Heart left ventricle (tissue), 16 donors: ENCODE data around the gene PCDHA1. TPM values are rescaled to one million over a fixed set of nuclear protein-coding genes. Genes with fewer than 3 reads are reported as not detected.
"Not testable (repeated sequence)": the region's sequence is repeated elsewhere in the genome, so short reads cannot be mapped to it uniquely, and the experiment has no call there.

ENCODE experiments used
- ATAC-seq, 4 donors: fragments of 200-7000 bp; cut with Tn5 transposase; one replicate each; pipeline ENCODE4 v1.9.1; 2020 to 2022; ENCODE audit warnings: moderate library complexity in 4 of 4, mild to moderate bottlenecking in 3 of 4, moderate number of reproducible peaks in 1 of 4
- DNase-seq, 5 donors: peaks; one replicate each; pipeline ENCODE4 v3.0.0-alpha.2; 2020
- H3K27ac ChIP-seq, 12 donors: fragments of 200-600 bp; sonication (generic) in 4 of 12; one replicate each; pipeline versions ENCODE4 v1.5.0 to v1.8.0; 2016 to 2022; ENCODE audit warnings: mild to moderate bottlenecking in 2 of 12
- H3K27me3 ChIP-seq, 9 donors: fragments of 200-600 bp; sonication (generic) in 2 of 9; one replicate each; pipeline versions ENCODE4 v1.5.1 to v1.8.0; 2016 to 2022; ENCODE audit warnings: mild to moderate bottlenecking in 3 of 9
- H3K36me3 ChIP-seq, 9 donors: fragments of 200-600 bp; sonication (generic) in 2 of 9; one replicate each; pipeline versions ENCODE4 v1.5.0 to v1.8.0; 2018 to 2022; ENCODE audit warnings: mild to moderate bottlenecking in 2 of 9
- H3K4me1 ChIP-seq, 12 donors: fragments of 200-600 bp; sonication (generic) in 4 of 12; one replicate each; pipeline versions ENCODE4 v1.5.0 to v1.8.0; 2016 to 2022; ENCODE audit warnings: mild to moderate bottlenecking in 3 of 12
- H3K4me3 ChIP-seq, 12 donors: fragments of 200-600 bp; sonication (generic) in 4 of 12; one replicate each; pipeline versions ENCODE4 v1.5.0 to v1.8.0; 2017 to 2022; ENCODE audit warnings: mild to moderate bottlenecking in 9 of 12, moderate library complexity in 4 of 12
- H3K9me3 ChIP-seq, 12 donors: fragments of 200-600 bp; sonication (generic) in 4 of 12; one replicate each; pipeline versions ENCODE4 v1.5.0 to v1.8.0; 2016 to 2022; ENCODE audit warnings: mild to moderate bottlenecking in 1 of 12
- CTCF ChIP-seq, 12 donors: fragments of 200-600 bp; sonication (generic) in 4 of 12; IDR thresholded peaks; one replicate each; pipeline versions ENCODE4 v1.5.0 to v1.8.0; 2018 to 2022; ENCODE audit warnings: antibody characterized with exemption in 12 of 12, mild to moderate bottlenecking in 5 of 12
- POLR2A ChIP-seq, 2 donors: fragments of 450-650 bp; IDR thresholded peaks; one replicate each; pipeline ENCODE4 v1.6.1; 2017; ENCODE audit warnings: antibody characterized with exemption in 2 of 2, mild to moderate bottlenecking in 2 of 2, moderate library complexity in 2 of 2
- WGBS, 4 donors: extraction: QIAGEN DNeasy Blood & Tissue Kit in 2 of 4; methylation state at CpG; one replicate each; pipeline versions ENCODE4 v1.1.5 to v1.1.7; 2013 to 2018; 5-methylcytosine and 5-hydroxymethylcytosine counted together
- intact Hi-C, 10 donors: fragments of 100-400 bp; cut with DNase I; formaldehyde crosslinking; loops; one replicate each; pipeline versions ENCODE4 v1.11.1 to v1.14.2; 2022
- polyA plus RNA-seq, 2 donors: library from polyadenylated mRNA; stranded (reverse); fragments of 200-250 nt; gene quantifications; one replicate each; pipeline ENCODE4 v1.2.3, GENCODE V29; 2013
- total RNA-seq, 9 donors: library from RNA; depleted of rRNA in 2 of 9; stranded (reverse); fragments of >200 nt in 2 of 9; fragmentation: NEBNext Ultra II Directional in 3 of 9; extraction: Animal tissue kit (Norgen Biotek cat#: 25700) in 3 of 9; gene quantifications; one replicate each; pipeline versions ENCODE4 v1.1.0 to v1.2.4, GENCODE V29; 2016 to 2023
- donor health status: ischemic (EF 13 %, LVEDD 7.1; RV severe dilation, severe dysfunction).
- donor health status: healthy with polysubstance abuse.
- donor health status: DM: no; HTN: yes; CAD: no.
- donor health status: DM: no; HTN: no; CAD: no.
- donor health status: ischemic (EF 25% LVEDD 6.9; RV normal size, moderate dysfunction).
- donor health status: ischemic (EF 25% LVEDD 5.7; RV mildly dilated, moderate dysfunction).
- donor health status: healthy.
- donor health status: DM: yes; HTN: yes; CAD: no.
- donor health status: ischemic (EF 35%, LVEDD 5.7; RV mildly dilated, moderate dysfunction).
- donor health status: nonischemic (EF 11% LVEDD 7.7; RV severe dilation, severe dysfunction).
- donor health status: DM: yes; HTN: yes; CAD: no.
- donor health status: PGD.
- donor health status: ischemic (EF 29% LVEDD 5.4; RV normal size, mild dysfunction).
- donor health status: nonischemic (EF 23%, LVEDD 6.1; RV moderate dilation, normal function).

Gene PCDHA1
- total and polyA plus RNA-seq, 11 donors, result 0.08 TPM; not detected in 10

- Histone ChIP-seq H3K4me3 (no peak overlapping the region), H3K27me3 (peaks cover 0 to 84% (median 18%) of the 10 kb centered on the region in 9 donors), H3K9me3 (peaks cover 0 to 38% (median 16%) of the 10 kb centered on the region in 12 donors), H3K27ac (no peak overlapping the region), H3K36me3 (no peaks in the 10 kb centered on the region), H3K4me1 (no peaks in the 10 kb centered on the region)
- DNase-seq, result peak in 1 of 5 donors; percentile 55
- intact Hi-C loops, result loop anchor here in 1 of 10 donors (10.0 kb wide), 1 partner anchor 174 kb away; no protein-coding TSS in a partner anchor
- WGBS, 4 donors, result 35 to 53% (median 48%) methylated on average over 56 to 114 of the region's 114 CpGs
- ATAC-seq, result no peak
- TF ChIP-seq CTCF (IDR thresholded peaks at IDR 0.05), result no peak
- no peak for TF ChIP-seq POLR2A (IDR thresholded peaks at IDR 0.05)
Measured at GRCh38 chr5:140870221-140871201, 84.6 kb downstream of the PCDHA1 start.

- H3K4me1 ChIP-seq, result no peaks in the 10 kb centered on the region
- WGBS, 4 donors, result 13 to 25% (median 17%) methylated on average over 33 to 47 of the region's 47 CpGs
- H3K36me3 ChIP-seq, result no peaks in the 10 kb centered on the region
- ATAC-seq, result no peak
- DNase-seq, result no peak
- H3K27ac ChIP-seq, result no peak within 1 kb of the TSS
- peaks cover 0 to 42% (median 16%) of the 10 kb centered on the region in 12 donors for H3K9me3 ChIP-seq
- H3K27me3 ChIP-seq, result peaks cover 0 to 90% (median 38%) of the 10 kb centered on the region in 9 donors
- no peak for TF ChIP-seq POLR2A (IDR thresholded peaks at IDR 0.05)
- no peak for TF ChIP-seq CTCF (IDR thresholded peaks at IDR 0.05)
- intact Hi-C loops, result loop anchor here in 1 of 10 donors (10.0 kb wide), 1 partner anchor 169 kb away; no protein-coding TSS in a partner anchor
- H3K4me3 ChIP-seq, result peak within 1 kb of the TSS in 1 of 12 donors; percentile 5
Measured at GRCh38 chr5:140875085-140876065, 89.4 kb downstream of the PCDHA1 start, which contains the start of gene PCDHA12. PCDHA12 (plus strand) TSS chr5:140875308; CDS start chr5:140875473, 165 bp downstream.

GRCh38 chr5:140876541-140877261 is 90.8 kb downstream of the PCDHA1 start:
- not testable (repeated sequence) for H3K27ac ChIP-seq, DNase-seq, H3K4me1 ChIP-seq, ATAC-seq, H3K4me3 ChIP-seq, H3K36me3 ChIP-seq
- Histone ChIP-seq H3K9me3 (peaks cover 0 to 41% (median 11%) of the 10 kb centered on the region in 12 donors), H3K27me3 (peaks cover 0 to 90% (median 30%) of the 10 kb centered on the region in 9 donors)
- 30 to 43% (median 41%) methylated on average over 56 to 80 of the region's 80 CpGs for WGBS, 4 donors
- intact Hi-C loops, result loop anchor here in 1 of 10 donors (10.0 kb wide), 1 partner anchor 168 kb away; no protein-coding TSS in a partner anchor

- no peak for DNase-seq
- Histone ChIP-seq H3K27ac (no peak overlapping the region), H3K36me3 (no peaks in the 10 kb centered on the region), H3K27me3 (peaks cover 0 to 90% (median 30%) of the 10 kb centered on the region in 9 donors), H3K4me3 (no peak overlapping the region), H3K4me1 (no peaks in the 10 kb centered on the region), H3K9me3 (peaks cover 0 to 44% (median 11%) of the 10 kb centered on the region in 12 donors)
- ATAC-seq, result no peak
- intact Hi-C loops, result loop anchor here in 1 of 10 donors (10.0 kb wide), 1 partner anchor 168 kb away; no protein-coding TSS in a partner anchor
- no peak for TF ChIP-seq POLR2A (IDR thresholded peaks at IDR 0.05)
- TF ChIP-seq CTCF (IDR thresholded peaks at IDR 0.05), result no peak
- WGBS, 4 donors, result 34 to 44% (median 40%) methylated on average over 5 to 37 of the region's 37 CpGs
Measured at GRCh38 chr5:140877262-140877581, 91.3 kb downstream of the PCDHA1 start.
